HepG2 (cell line): Measurements from ENCODE around the gene TBL3. TPM values are rescaled to one million over a fixed set of nuclear protein-coding genes. Genes with fewer than 3 reads are reported as not detected.

Source experiments
- GTF2F1 ChIP-seq: fragments of 150-350 bp; IDR thresholded peaks from 2 replicates; pipeline ENCODE4 v1.6.1; 2014; ENCODE audit warnings: low read length
- HNRNPL ChIP-seq: fragments of 200-400 bp; formaldehyde crosslinking; IDR thresholded peaks from 2 replicates; pipeline ENCODE4 v1.6.1; 2017; ENCODE audit warnings: mild to moderate bottlenecking, low read depth, low read length
- RNF2 ChIP-seq: fragments of 450-650 bp; conservative IDR thresholded peaks from 2 replicates; pipeline ENCODE4 v1.6.1; 2016; ENCODE audit warnings: low read depth
- TBP ChIP-seq: sonication (generic); formaldehyde crosslinking; IDR thresholded peaks from 2 replicates; pipeline ENCODE4 v1.5.0; 2020; ENCODE audit warnings: missing genetic modification reagents
- YEATS2 ChIP-seq: sonication (generic); formaldehyde crosslinking; IDR thresholded peaks from 2 replicates; pipeline ENCODE4 v1.4.0; 2020; ENCODE audit warnings: missing genetic modification reagents, borderline replicate concordance
- YEATS4 ChIP-seq: sonication (generic); formaldehyde crosslinking; IDR thresholded peaks from 2 replicates; pipeline ENCODE4 v1.4.0; 2020; ENCODE audit warnings: missing genetic modification reagents, borderline replicate concordance
- ZNF530 ChIP-seq: sonication (generic); formaldehyde crosslinking; IDR thresholded peaks from 2 replicates; pipeline ENCODE4 v1.5.0; 2020; ENCODE audit warnings: low read depth, mild to moderate bottlenecking, missing genetic modification reagents
- ZNF556 ChIP-seq: sonication (generic); formaldehyde crosslinking; IDR thresholded peaks from 2 replicates; pipeline ENCODE4 v1.4.0; 2020; ENCODE audit warnings: mild to moderate bottlenecking, missing genetic modification reagents, borderline replicate concordance
- ZNF567 ChIP-seq: sonication (generic); formaldehyde crosslinking; IDR thresholded peaks from 2 replicates; pipeline ENCODE4 v1.8.1; 2023; ENCODE audit warnings: mild to moderate bottlenecking, missing genetic modification reagents, borderline replicate concordance
- ZNF589 ChIP-seq: sonication (generic); formaldehyde crosslinking; conservative IDR thresholded peaks from 2 replicates; pipeline ENCODE4 v1.8.0; 2022; ENCODE audit warnings: mild to moderate bottlenecking, moderate library complexity, missing genetic modification reagents
- ZNF749 ChIP-seq: sonication (generic); formaldehyde crosslinking; IDR thresholded peaks from 2 replicates; pipeline ENCODE4 v1.8.0; 2022; ENCODE audit warnings: mild to moderate bottlenecking, missing genetic modification reagents, moderate library complexity, borderline replicate concordance
- polyA plus RNA-seq, 8 experiments: library from polyadenylated mRNA; depleted of rRNA in 3 of 8; stranded (reverse) in 7 of 8; unstranded in 1 of 8; fragments of >200 nt; fragmentation: Illumina TruSeq in 4 of 8; extraction: Trizol in 4 of 8; gene quantifications; 2 replicates each; pipeline versions ENCODE4 v1.2.1 to v1.2.3, GENCODE V29; 2011 to 2016; ENCODE audit warnings: low read depth in 4 of 8, missing spikeins in 1 of 8, mixed read lengths in 1 of 8; ENCODE audit not compliant: insufficient read depth in 1 of 8
- total RNA-seq, 5 experiments: library from RNA; depleted of rRNA; stranded (reverse); fragments of >200 nt; fragmentation: Illumina TruSeq; extraction: Trizol; gene quantifications; 2 replicates each; pipeline ENCODE4 v1.2.3, GENCODE V29; 2016; ENCODE audit warnings: low read depth in 1 of 5
- TF ChIP-seq, protein P1 (sequence below), 2 experiments: fragments of 450-650 bp in 1 of 2; sonication (generic) in 1 of 2; formaldehyde crosslinking in 1 of 2; IDR thresholded peaks; 2 replicates each; pipeline versions ENCODE4 v1.6.1 to v1.8.0; 2016 to 2022; ENCODE audit warnings: antibody characterized with exemption in 1 of 2, mild to moderate bottlenecking in 1 of 2, missing genetic modification reagents in 1 of 2
- TF ChIP-seq, protein P2 (sequence below): sonication (generic); formaldehyde crosslinking; IDR thresholded peaks from 2 replicates; pipeline ENCODE4 v1.4.0; 2020; ENCODE audit warnings: mild to moderate bottlenecking, missing genetic modification reagents
- TF ChIP-seq, protein P3 (sequence below): sonication (generic); formaldehyde crosslinking; IDR thresholded peaks from 2 replicates; pipeline ENCODE4 v1.5.0; 2020; ENCODE audit warnings: missing genetic modification reagents

The TBL3 gene
- total and polyA plus RNA-seq, 2 of the 13 experiments (the other 11 are each of a cell fraction or from before 2014, with no cell fraction given): 16.8 to 38.0 TPM

DNA sequence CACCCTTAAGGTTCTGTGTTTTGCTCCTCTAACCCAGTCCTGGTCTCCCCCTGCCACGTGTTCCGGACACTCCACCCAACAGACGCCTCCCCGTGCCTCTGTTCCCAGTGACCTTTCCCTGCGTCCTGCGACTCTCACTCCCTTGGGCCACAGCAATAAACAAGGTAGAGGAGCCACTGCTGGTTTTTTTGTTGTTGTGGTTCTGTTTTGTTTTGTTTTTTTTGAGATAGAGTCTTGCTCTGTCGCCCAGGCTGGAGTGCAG is 44.0 kb downstream of the TBL3 start (continued):
- TF ChIP-seq, protein P1, sequence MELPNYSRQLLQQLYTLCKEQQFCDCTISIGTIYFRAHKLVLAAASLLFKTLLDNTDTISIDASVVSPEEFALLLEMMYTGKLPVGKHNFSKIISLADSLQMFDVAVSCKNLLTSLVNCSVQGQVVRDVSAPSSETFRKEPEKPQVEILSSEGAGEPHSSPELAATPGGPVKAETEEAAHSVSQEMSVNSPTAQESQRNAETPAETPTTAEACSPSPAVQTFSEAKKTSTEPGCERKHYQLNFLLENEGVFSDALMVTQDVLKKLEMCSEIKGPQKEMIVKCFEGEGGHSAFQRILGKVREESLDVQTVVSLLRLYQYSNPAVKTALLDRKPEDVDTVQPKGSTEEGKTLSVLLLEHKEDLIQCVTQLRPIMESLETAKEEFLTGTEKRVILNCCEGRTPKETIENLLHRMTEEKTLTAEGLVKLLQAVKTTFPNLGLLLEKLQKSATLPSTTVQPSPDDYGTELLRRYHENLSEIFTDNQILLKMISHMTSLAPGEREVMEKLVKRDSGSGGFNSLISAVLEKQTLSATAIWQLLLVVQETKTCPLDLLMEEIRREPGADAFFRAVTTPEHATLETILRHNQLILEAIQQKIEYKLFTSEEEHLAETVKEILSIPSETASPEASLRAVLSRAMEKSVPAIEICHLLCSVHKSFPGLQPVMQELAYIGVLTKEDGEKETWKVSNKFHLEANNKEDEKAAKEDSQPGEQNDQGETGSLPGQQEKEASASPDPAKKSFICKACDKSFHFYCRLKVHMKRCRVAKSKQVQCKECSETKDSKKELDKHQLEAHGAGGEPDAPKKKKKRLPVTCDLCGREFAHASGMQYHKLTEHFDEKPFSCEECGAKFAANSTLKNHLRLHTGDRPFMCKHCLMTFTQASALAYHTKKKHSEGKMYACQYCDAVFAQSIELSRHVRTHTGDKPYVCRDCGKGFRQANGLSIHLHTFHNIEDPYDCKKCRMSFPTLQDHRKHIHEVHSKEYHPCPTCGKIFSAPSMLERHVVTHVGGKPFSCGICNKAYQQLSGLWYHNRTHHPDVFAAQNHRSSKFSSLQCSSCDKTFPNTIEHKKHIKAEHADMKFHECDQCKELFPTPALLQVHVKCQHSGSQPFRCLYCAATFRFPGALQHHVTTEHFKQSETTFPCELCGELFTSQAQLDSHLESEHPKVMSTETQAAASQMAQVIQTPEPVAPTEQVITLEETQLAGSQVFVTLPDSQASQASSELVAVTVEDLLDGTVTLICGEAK (IDR thresholded peaks at IDR 0.05): no peak
- TF ChIP-seq, protein P1 (CRISPR knock-in tag; IDR thresholded peaks at IDR 0.05): no peak
- TF ChIP-seq HNRNPL (no peak), ZNF589 (CRISPR knock-in tag) (no peak), ZNF530 (CRISPR knock-in tag) (no peak), GTF2F1 (no peak), RNF2 (no peak), ZNF567 (CRISPR knock-in tag) (no peak), ZNF556 (CRISPR knock-in tag) (no peak), ZNF749 (CRISPR knock-in tag) (no peak), YEATS4 (CRISPR knock-in tag) (no peak; the same call in 1 of the 2 replicates), YEATS2 (CRISPR knock-in tag) (no peak), TBP (no peak)
- TF ChIP-seq, protein P2, sequence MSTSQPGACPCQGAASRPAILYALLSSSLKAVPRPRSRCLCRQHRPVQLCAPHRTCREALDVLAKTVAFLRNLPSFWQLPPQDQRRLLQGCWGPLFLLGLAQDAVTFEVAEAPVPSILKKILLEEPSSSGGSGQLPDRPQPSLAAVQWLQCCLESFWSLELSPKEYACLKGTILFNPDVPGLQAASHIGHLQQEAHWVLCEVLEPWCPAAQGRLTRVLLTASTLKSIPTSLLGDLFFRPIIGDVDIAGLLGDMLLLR (CRISPR knock-in tag): no peak
- TF ChIP-seq, protein P3, sequence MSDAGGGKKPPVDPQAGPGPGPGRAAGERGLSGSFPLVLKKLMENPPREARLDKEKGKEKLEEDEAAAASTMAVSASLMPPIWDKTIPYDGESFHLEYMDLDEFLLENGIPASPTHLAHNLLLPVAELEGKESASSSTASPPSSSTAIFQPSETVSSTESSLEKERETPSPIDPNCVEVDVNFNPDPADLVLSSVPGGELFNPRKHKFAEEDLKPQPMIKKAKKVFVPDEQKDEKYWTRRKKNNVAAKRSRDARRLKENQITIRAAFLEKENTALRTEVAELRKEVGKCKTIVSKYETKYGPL (CRISPR knock-in tag): no peak
